ENCODE results near the gene TANGO6.

DNA sequence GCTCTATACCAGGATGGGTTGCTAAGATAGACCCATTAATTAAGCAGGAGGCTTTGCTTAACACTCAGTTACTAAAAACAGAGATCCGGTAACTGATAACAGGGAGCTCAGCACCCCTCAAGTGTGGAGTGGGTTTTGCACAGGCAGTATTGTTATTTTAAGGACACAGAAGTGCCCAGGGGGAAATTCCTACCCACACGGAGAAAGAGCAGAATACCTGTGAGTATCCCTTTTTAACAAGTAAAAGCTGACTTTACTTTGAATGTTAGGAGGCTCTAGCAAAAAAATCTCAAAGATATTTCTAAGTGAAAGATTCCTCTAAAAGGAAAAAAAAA is 229.3 kb downstream of the TANGO6 start:
- TF ChIP-seq, protein P1, sequence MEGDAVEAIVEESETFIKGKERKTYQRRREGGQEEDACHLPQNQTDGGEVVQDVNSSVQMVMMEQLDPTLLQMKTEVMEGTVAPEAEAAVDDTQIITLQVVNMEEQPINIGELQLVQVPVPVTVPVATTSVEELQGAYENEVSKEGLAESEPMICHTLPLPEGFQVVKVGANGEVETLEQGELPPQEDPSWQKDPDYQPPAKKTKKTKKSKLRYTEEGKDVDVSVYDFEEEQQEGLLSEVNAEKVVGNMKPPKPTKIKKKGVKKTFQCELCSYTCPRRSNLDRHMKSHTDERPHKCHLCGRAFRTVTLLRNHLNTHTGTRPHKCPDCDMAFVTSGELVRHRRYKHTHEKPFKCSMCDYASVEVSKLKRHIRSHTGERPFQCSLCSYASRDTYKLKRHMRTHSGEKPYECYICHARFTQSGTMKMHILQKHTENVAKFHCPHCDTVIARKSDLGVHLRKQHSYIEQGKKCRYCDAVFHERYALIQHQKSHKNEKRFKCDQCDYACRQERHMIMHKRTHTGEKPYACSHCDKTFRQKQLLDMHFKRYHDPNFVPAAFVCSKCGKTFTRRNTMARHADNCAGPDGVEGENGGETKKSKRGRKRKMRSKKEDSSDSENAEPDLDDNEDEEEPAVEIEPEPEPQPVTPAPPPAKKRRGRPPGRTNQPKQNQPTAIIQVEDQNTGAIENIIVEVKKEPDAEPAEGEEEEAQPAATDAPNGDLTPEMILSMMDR (conservative IDR thresholded peaks at IDR 0.05 in 1 of 2, IDR thresholded peaks at IDR 0.05 in 1 of 2; ENCODE audit: extremely low read depth in 1 of 2, insufficient read depth in 1 of 2, low read depth in 1 of 2, low read length in 2 of 2): no peak
- TF ChIP-seq EZH2 (IDR thresholded peaks at IDR 0.05; ENCODE audit: borderline replicate concordance, low read length): no peak
